H1 (cell line): ENCODE measurements around the gene ANKRD2. TPM values are rescaled to one million over a fixed set of nuclear protein-coding genes. Genes with fewer than 3 reads are reported as not detected.

Experiments
- CTCF ChIA-PET: fragments of 300-600 bp; sonication (Branson Sonifier 250); formaldehyde crosslinking; loops from one replicate; lab custom pipeline; 2021; ENCODE audit not compliant: partially characterized antibody; lab: Charles Lee
- POLR2A ChIA-PET: fragments of 300-600 bp; sonication (Branson Sonifier 250); formaldehyde crosslinking; loops from one replicate; lab custom pipeline; 2021; ENCODE audit warnings: inconsistent platforms; ENCODE audit not compliant: partially characterized antibody; lab: Charles Lee
- DNase-seq, 2 experiments: peaks; one replicate each; pipeline versions ENCODE4 v3.0.0 to v3.0.0-alpha.2; 2010 to 2022; ENCODE audit warnings: low spot score in 2 of 2, low read depth in 1 of 2, mixed read lengths in 1 of 2
- FAIRE-seq: peaks from 2 replicates; lab custom pipeline; 2011; peaks lifted over from hg19 to GRCh38; lab: Jason Lieb, UNC
- H2AFZ ChIP-seq: 2 replicates; pipeline ENCODE4 v1.8.1; 2012; ENCODE audit warnings: low read length, inconsistent platforms
- H2AK5ac ChIP-seq: 2 replicates; pipeline ENCODE4 v1.6.1; 2013; ENCODE audit warnings: low read depth, low read length
- H2BK120ac ChIP-seq: replicated peaks from 2 replicates; pipeline ENCODE3; 2013; ENCODE audit warnings: low read depth, low read length, inconsistent platforms
- H2BK12ac ChIP-seq: 2 replicates; pipeline ENCODE4 v1.6.1; 2013; ENCODE audit warnings: low read depth, low read length
- H2BK15ac ChIP-seq: 2 replicates; pipeline ENCODE4 v1.6.1; 2013; ENCODE audit warnings: low read length
- H2BK20ac ChIP-seq: 2 replicates; pipeline ENCODE4 v1.6.1; 2013; ENCODE audit warnings: low read length
- H2BK5ac ChIP-seq: 2 replicates; pipeline ENCODE4 v1.6.1; 2013; ENCODE audit warnings: low read depth, low read length
- H3K14ac ChIP-seq: 2 replicates; pipeline ENCODE4 v1.6.1; 2013; ENCODE audit warnings: inconsistent platforms; ENCODE audit not compliant: insufficient read length
- H3K18ac ChIP-seq: 2 replicates; pipeline ENCODE4 v1.6.1; 2013; ENCODE audit warnings: low read length; ENCODE audit errors: extremely low read depth
- H3K23ac ChIP-seq: 2 replicates; pipeline ENCODE4 v1.6.1; 2013; ENCODE audit warnings: inconsistent platforms; ENCODE audit not compliant: insufficient read length
- H3K23me2 ChIP-seq: 2 replicates; pipeline ENCODE4 v1.6.1; 2013; ENCODE audit warnings: low read depth, low read length
- H3K27ac ChIP-seq: 2 replicates; pipeline ENCODE4 v1.6.1; 2011; ENCODE audit warnings: low read depth, low read length, inconsistent platforms
- H3K27me3 ChIP-seq, 4 experiments: replicated peaks in 1 of 4; 1 replicate in 1 of 4; 2 replicates in 3 of 4; pipeline versions ENCODE4 v1.6.1 to v1.8.1; 2011 to 2013; ENCODE audit warnings: low read length in 3 of 4, mild to moderate bottlenecking in 3 of 4, inconsistent platforms in 2 of 4, mixed read lengths in 2 of 4, moderate library complexity in 1 of 4; ENCODE audit not compliant: control insufficient read depth in 3 of 4, insufficient read depth in 3 of 4; ENCODE audit errors: extremely low read depth in 1 of 4
- H3K36me3 ChIP-seq, 4 experiments: 2 replicates each; pipeline versions ENCODE4 v1.6.1 to v1.8.1; 2011 to 2013; ENCODE audit warnings: mild to moderate bottlenecking in 4 of 4, low read length in 3 of 4, moderate library complexity in 2 of 4, control low read depth in 1 of 4, inconsistent platforms in 1 of 4; ENCODE audit not compliant: insufficient read depth in 4 of 4, control insufficient read depth in 2 of 4
- H3K4ac ChIP-seq: replicated peaks from 2 replicates; pipeline ENCODE3; 2013; ENCODE audit warnings: low read length, low read depth, mixed read lengths, inconsistent platforms; ENCODE audit not compliant: insufficient read length
- H3K4me1 ChIP-seq, 4 experiments: replicated peaks in 1 of 4; 1 replicate in 1 of 4; 2 replicates in 3 of 4; pipeline versions ENCODE4 v1.6.1 to v1.8.1; 2011 to 2013; ENCODE audit warnings: low read length in 3 of 4, inconsistent platforms in 2 of 4, mixed read lengths in 1 of 4; ENCODE audit not compliant: insufficient read depth in 4 of 4, control insufficient read depth in 3 of 4
- H3K4me2 ChIP-seq, 2 experiments: 2 replicates each; pipeline versions ENCODE4 v1.6.1 to v1.8.1; 2011 to 2013; ENCODE audit warnings: low read depth in 2 of 2, low read length in 2 of 2, control low read depth in 1 of 2, inconsistent platforms in 1 of 2, mild to moderate bottlenecking in 1 of 2; ENCODE audit not compliant: insufficient read depth in 1 of 2
- H3K4me3 ChIP-seq, 4 experiments: fragments of 200-600, 300-600 bp in 1 of 4; sonication (generic), shearing (Covaris generic), sonication (Bioruptor Twin) in 1 of 4; 2 replicates each; pipeline versions ENCODE4 v1.5.1 to v1.8.1; 2011 to 2016; ENCODE audit warnings: low read length in 4 of 4, low read depth in 3 of 4, control low read depth in 2 of 4, inconsistent platforms in 2 of 4, mild to moderate bottlenecking in 2 of 4, mixed read lengths in 1 of 4, moderate library complexity in 1 of 4; ENCODE audit not compliant: insufficient read depth in 2 of 4; ENCODE audit errors: extremely low read depth in 1 of 4
- H3K56ac ChIP-seq: replicated peaks from 2 replicates; pipeline ENCODE3; 2013; ENCODE audit warnings: low read depth, mild to moderate bottlenecking, mixed read lengths, low read length, inconsistent platforms; ENCODE audit not compliant: insufficient read length
- H3K79me1 ChIP-seq: 2 replicates; pipeline ENCODE4 v1.6.1; 2013; ENCODE audit warnings: low read depth, low read length, control low read depth
- H3K79me2 ChIP-seq, 2 experiments: 2 replicates each; pipeline versions ENCODE4 v1.6.1 to v1.8.1; 2012 to 2013; ENCODE audit warnings: low read length in 2 of 2, mild to moderate bottlenecking in 2 of 2, inconsistent platforms in 1 of 2; ENCODE audit not compliant: insufficient read depth in 2 of 2, control insufficient read depth in 1 of 2
- H3K9ac ChIP-seq, 4 experiments: replicated peaks in 1 of 4; 1 replicate in 1 of 4; 2 replicates in 3 of 4; pipeline versions ENCODE4 v1.6.1 to v1.8.1; 2011 to 2013; ENCODE audit warnings: low read depth in 3 of 4, low read length in 3 of 4, control low read depth in 2 of 4, mild to moderate bottlenecking in 2 of 4, moderate library complexity in 2 of 4, inconsistent platforms in 1 of 4; ENCODE audit errors: extremely low read depth in 1 of 4
- H3K9me3 ChIP-seq, 2 experiments: 2 replicates each; pipeline versions ENCODE4 v1.6.1 to v1.8.1; 2012 to 2013; ENCODE audit warnings: mild to moderate bottlenecking in 2 of 2, moderate library complexity in 2 of 2, control low read depth in 1 of 2, inconsistent platforms in 1 of 2, low read depth in 1 of 2, low read length in 1 of 2, mixed read lengths in 1 of 2; ENCODE audit not compliant: insufficient read depth in 2 of 2
- H4K20me1 ChIP-seq, 2 experiments: replicated peaks in 1 of 2; 2 replicates each; pipeline versions ENCODE3 to v1.8.1; 2011 to 2013; ENCODE audit warnings: inconsistent platforms in 2 of 2, low read length in 2 of 2, mild to moderate bottlenecking in 1 of 2; ENCODE audit not compliant: insufficient read depth in 2 of 2, control insufficient read depth in 1 of 2
- H4K5ac ChIP-seq: 2 replicates; pipeline ENCODE4 v1.6.1; 2013; ENCODE audit warnings: low read length, low read depth, mixed read lengths, inconsistent platforms; ENCODE audit not compliant: insufficient read length
- H4K8ac ChIP-seq: 2 replicates; pipeline ENCODE4 v1.8.0; 2013; ENCODE audit warnings: mild to moderate bottlenecking, moderate library complexity, low read length, inconsistent platforms; ENCODE audit not compliant: insufficient read depth; ENCODE audit errors: extremely low read depth
- H4K91ac ChIP-seq: replicated peaks from 2 replicates; pipeline ENCODE3; 2013; ENCODE audit warnings: low read length, mixed read lengths, inconsistent platforms; ENCODE audit not compliant: insufficient read length
- CHD1 ChIP-seq: IDR thresholded peaks from 2 replicates; pipeline ENCODE4 v1.6.1; 2012; ENCODE audit warnings: low read depth, low read length, improper control_type of control experiment
- KDM1A ChIP-seq: fragments of 200-600, 300-600 bp; sonication (generic); IDR thresholded peaks from 2 replicates; pipeline ENCODE4 v1.7.1; 2016; ENCODE audit warnings: mild to moderate bottlenecking, low read length, borderline replicate concordance
- MAFK ChIP-seq: IDR thresholded peaks from 2 replicates; pipeline ENCODE4 v1.6.1; 2012; ENCODE audit warnings: low read depth, mild to moderate bottlenecking, improper control_type of control experiment, low read length
- NANOG ChIP-seq: IDR thresholded peaks from 2 replicates; pipeline ENCODE4 v1.6.1; 2011; ENCODE audit warnings: low read length, low read depth, mild to moderate bottlenecking, inconsistent platforms; ENCODE audit not compliant: insufficient read depth, poor library complexity, severe bottlenecking
- RAD21 ChIP-seq, 2 experiments: IDR thresholded peaks in 1 of 2; conservative IDR thresholded peaks in 1 of 2; 2 replicates each; pipeline ENCODE4 v1.6.1; 2011; ENCODE audit warnings: low read depth in 2 of 2, low read length in 2 of 2, improper control_type of control experiment in 1 of 2, inconsistent platforms in 1 of 2, mild to moderate bottlenecking in 1 of 2, moderate library complexity in 1 of 2
- RBBP5 ChIP-seq: IDR thresholded peaks from 2 replicates; pipeline ENCODE4 v1.7.1; 2012; ENCODE audit warnings: low read depth, mild to moderate bottlenecking, inconsistent platforms, low read length, moderate library complexity, borderline replicate concordance
- RFX5 ChIP-seq: IDR thresholded peaks from 2 replicates; pipeline ENCODE4 v1.6.1; 2011; ENCODE audit warnings: low read depth, low read length, improper control_type of control experiment, borderline replicate concordance
- RXRA ChIP-seq: IDR thresholded peaks from 2 replicates; pipeline ENCODE4 v1.6.1; 2011; ENCODE audit warnings: low read depth, mild to moderate bottlenecking, low read length, moderate library complexity; ENCODE audit not compliant: insufficient read depth
- SIN3A ChIP-seq, 2 experiments: IDR thresholded peaks in 1 of 2; conservative IDR thresholded peaks in 1 of 2; 2 replicates each; pipeline ENCODE4 v1.6.1; 2011 to 2012; ENCODE audit warnings: low read length in 2 of 2, improper control_type of control experiment in 1 of 2, low read depth in 1 of 2, mild to moderate bottlenecking in 1 of 2
- SP2 ChIP-seq: IDR thresholded peaks from 2 replicates; pipeline ENCODE4 v1.6.1; 2012; ENCODE audit warnings: mild to moderate bottlenecking, low read length, inconsistent platforms
- TAF1 ChIP-seq: IDR thresholded peaks from 2 replicates; pipeline ENCODE4 v1.6.1; 2011; ENCODE audit warnings: mild to moderate bottlenecking, low read depth, low read length
- WGBS, 2 experiments: shearing (Covaris generic) in 1 of 2; methylation state at CpG; one replicate each; pipeline versions ENCODE4 v1.1.6 to v1.1.7; 2013 to 2015; ENCODE audit warnings: low lambda C conversion rate in 2 of 2, mixed read lengths in 2 of 2, inconsistent platforms in 1 of 2, low coverage in 1 of 2, missing lambda C conversion rate in 1 of 2; ENCODE audit not compliant: insufficient replicate concordance in 2 of 2, insufficient coverage in 1 of 2, insufficient read length in 1 of 2; ENCODE audit errors: extremely low coverage in 1 of 2, missing lambda C conversion rate in 1 of 2; 5-methylcytosine and 5-hydroxymethylcytosine counted together
- polyA plus RNA-seq, 7 experiments: library from polyadenylated mRNA; depleted of rRNA in 3 of 7; stranded (reverse) in 5 of 7; unstranded in 2 of 7; fragments of >200 nt in 5 of 7; fragments of 200-250 nt in 2 of 7; gene quantifications; 1 replicate in 5 of 7; 2 replicates in 1 of 7; 4 replicates in 1 of 7; pipeline versions ENCODE4 v1.2.1 to v1.2.3, GENCODE V29; 2011 to 2013; ENCODE audit warnings: missing spikeins in 2 of 7, mixed read lengths in 2 of 7
- total RNA-seq: library from RNA; stranded (reverse); fragmentation: NEBNext Ultra II Directional; extraction: Animal tissue kit (Norgen Biotek cat#: 25700); gene quantifications from 2 replicates; pipeline ENCODE4 v1.2.1, GENCODE V29; 2021

The ANKRD2 gene
- total and polyA plus RNA-seq, 2 of the 8 experiments (the other 6 are each of a cell fraction or from before 2014, with no cell fraction given) = not detected

- Histone ChIP-seq H3K4me2 (peak overlapping the region; percentile 7 to 43; a peak in 3 of 4 replicates), H2BK120ac (peak overlapping the region; percentile 21)
- POLR2A ChIA-PET = interaction anchor here (1.1 to 2.4 kb wide), 5 partner anchors 9 to 70 kb away, joined by 4 to 11 read pairs (median 6); partner anchors contain the start of gene UBTD1
- TF ChIP-seq SP2 (no peak), NANOG (no peak), RBBP5 (no peak), TAF1 (no peak; the same call in 1 of the 2 replicates), KDM1A (no peak), RAD21 (IDR thresholded peaks at IDR 0.05 in 1 of 2, conservative IDR thresholded peaks at IDR 0.05 in 1 of 2; ENCODE audit: low read depth in 2 of 2, low read length in 2 of 2) (no peak), SIN3A (conservative IDR thresholded peaks at IDR 0.05 in 1 of 2, IDR thresholded peaks at IDR 0.05 in 1 of 2; ENCODE audit: low read depth in 1 of 2, low read length in 2 of 2) (no peak), RXRA (no peak), RFX5 (no peak), CHD1 (no peak), MAFK (no peak)
Observed at GRCh38 chr10:97549587-97550322, 22.8 kb upstream of the ANKRD2 start.

More at GRCh38 chr10:97549587-97550322, 22.8 kb upstream of the ANKRD2 start:
- Histone ChIP-seq H3K27ac (peak overlapping the region; percentile 13; the same call in 1 of the 2 replicates), H3K23me2 (no peaks in the 10 kb centered on the region), H2BK20ac (peak overlapping the region; percentile 43; the same call in 1 of the 2 replicates), H3K79me1 (peaks cover 3% of the 10 kb centered on the region), H2AFZ (no peak overlapping the region), H3K4me1 (peaks cover 15 to 29% (median 22%) of the 10 kb centered on the region in 4 experiments), H2BK15ac (peak overlapping the region; percentile 78), H2AK5ac (peak overlapping the region; percentile 79; the same call in 1 of the 2 replicates), H4K20me1 (no peaks in the 10 kb centered on the region), H2BK12ac (peak overlapping the region; percentile 51; the same call in 1 of the 2 replicates), H3K9ac (peak overlapping the region in 2 of 4 experiments; percentile 15 to 43; a peak in 2 of 7 replicates), H3K23ac (no peak overlapping the region), H2BK5ac (peak overlapping the region; percentile 96), H3K9me3 (no peaks in the 10 kb centered on the region), H4K5ac (peak overlapping the region; percentile 61), H3K27me3 (no peaks in the 10 kb centered on the region), H4K91ac (peak overlapping the region; percentile 75), H4K8ac (no peak overlapping the region), H3K4me3 (no peak overlapping the region), H3K36me3 (no peaks in the 10 kb centered on the region), H3K79me2 (peaks cover 0 to 2% of the 10 kb centered on the region in 2 experiments; a peak in 1 of 4 replicates), H3K14ac (no peak overlapping the region), H3K56ac (no peak overlapping the region), H3K18ac (peak overlapping the region; percentile 89), H3K4ac (peak overlapping the region; percentile 42)
- DNase-seq = no peak
- CTCF ChIA-PET = interaction anchor here (1.0 to 15.4 kb wide), 9 partner anchors 14 to 131 kb away, joined by 3 to 388 read pairs (median 4); partner anchors contain the start of gene ANKRD2
- WGBS, 2 experiments = 70% methylated on average over 12 of the region's 13 CpGs; no CpG with 5 or more reads in 1 of the 2 experiments
- FAIRE-seq = no peak
